Skin epidermis (tissue), 12 donors: Measurements from ENCODE around the gene NLRP6.

Source experiments
- H3K27ac ChIP-seq, 21 experiments: fragments of 200-600 bp; sonication (generic) in 11 of 21; one replicate each; pipeline ENCODE4 v1.5.0; 2020; ENCODE audit warnings: mild to moderate bottlenecking in 3 of 21, inconsistent platforms in 2 of 21, moderate library complexity in 2 of 21
- H3K4me3 ChIP-seq, 7 experiments: fragments of 200-600 bp; sonication (generic) in 2 of 7; one replicate each; pipeline ENCODE4 v1.5.0; 2020; ENCODE audit warnings: inconsistent platforms in 2 of 7, mild to moderate bottlenecking in 2 of 7, moderate library complexity in 1 of 7

NLRP6 gene

DNA sequence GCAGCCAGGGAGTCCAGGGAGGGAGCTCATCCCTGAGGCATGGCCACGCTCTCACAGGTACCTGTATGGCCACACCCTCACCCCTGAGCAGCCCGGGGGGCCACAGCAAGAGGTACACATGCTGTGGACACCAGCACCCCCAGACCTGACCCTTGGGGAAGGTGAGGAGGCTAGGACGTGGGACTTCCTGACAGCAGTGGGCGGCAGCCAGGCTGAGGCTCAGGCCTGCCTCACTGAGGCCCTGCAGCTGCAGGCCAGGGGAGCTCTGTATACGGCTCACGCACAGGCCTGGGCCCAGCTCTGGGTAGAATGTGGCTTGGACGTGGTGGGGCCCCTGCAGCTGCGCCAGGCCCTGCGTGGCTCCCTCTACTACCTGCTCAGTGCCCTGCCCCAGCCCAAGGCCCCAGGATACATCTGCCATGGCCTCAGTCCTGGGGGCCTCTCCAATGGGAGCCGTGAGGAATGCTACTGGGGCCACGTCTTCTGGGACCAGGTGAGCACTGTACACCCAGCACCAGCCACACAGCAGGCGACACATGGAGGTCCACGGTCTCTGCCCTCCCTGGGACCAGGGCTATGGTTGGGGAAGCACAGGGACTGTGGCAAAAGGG lies 12.5 kb downstream of the NLRP6 start:
- Histone ChIP-seq H3K27ac (peak overlapping the region in 1 of 21 experiments; percentile 87), H3K4me3 (no peak overlapping the region)

GRCh38 chr11:291281-292210 lies 13.3 kb downstream of the NLRP6 start:
- no peak overlapping the region for H3K27ac ChIP-seq

GRCh38 chr11:292211-293121 lies 14.3 kb downstream of the NLRP6 start:
- Histone ChIP-seq H3K27ac (no peak overlapping the region), H3K4me3 (no peak overlapping the region)

More at GRCh38 chr11:291281-292210, 13.3 kb downstream of the NLRP6 start:
- no peak overlapping the region for H3K4me3 ChIP-seq

- Histone ChIP-seq H3K4me3 (no peak overlapping the region), H3K27ac (no peak overlapping the region)
Measured at GRCh38 chr11:293271-293851, 15.2 kb downstream of the NLRP6 start.

DNA sequence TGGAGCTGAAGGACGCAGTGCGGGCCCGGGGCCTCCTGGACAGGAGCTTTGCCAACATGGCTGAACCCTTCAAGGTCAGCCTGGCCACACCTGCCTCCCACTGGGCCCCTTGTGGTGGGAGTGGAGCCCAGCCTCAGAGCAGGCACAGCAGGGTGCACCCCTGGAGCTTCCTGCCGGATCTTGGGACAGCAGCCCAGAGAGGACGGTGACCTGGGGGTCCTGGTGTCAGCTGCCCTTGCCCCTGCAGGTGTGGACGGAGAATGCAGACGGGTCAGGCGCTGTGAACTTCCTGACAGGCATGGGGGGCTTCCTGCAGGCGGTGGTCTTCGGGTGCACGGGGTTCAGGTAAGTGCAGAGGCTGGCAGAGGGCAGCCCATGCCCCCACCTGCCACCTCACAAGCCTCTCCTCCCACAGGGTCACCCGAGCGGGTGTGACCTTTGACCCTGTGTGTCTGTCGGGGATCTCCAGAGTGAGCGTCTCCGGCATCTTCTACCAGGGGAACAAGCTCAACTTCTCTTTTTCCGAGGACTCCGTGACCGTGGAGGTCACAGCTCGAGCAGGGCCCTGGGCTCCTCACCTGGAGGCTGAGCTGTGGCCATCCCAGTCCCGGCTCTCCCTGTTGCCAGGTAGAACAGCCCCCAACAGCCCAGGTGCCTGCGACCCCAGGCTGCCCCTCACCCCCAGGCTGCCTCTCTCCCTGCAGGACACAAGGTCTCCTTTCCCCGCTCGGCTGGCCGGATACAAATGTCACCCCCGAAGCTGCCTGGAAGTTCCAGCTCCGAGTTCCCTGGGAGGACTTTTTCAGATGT lies 15.8 kb downstream of the NLRP6 start:
- no peak overlapping the region for H3K4me3 ChIP-seq
- H3K27ac ChIP-seq: no peak overlapping the region

GRCh38 chr11:294780-295179 lies 16.6 kb downstream of the NLRP6 start:
- H3K4me3 ChIP-seq: no peak overlapping the region

DNA sequence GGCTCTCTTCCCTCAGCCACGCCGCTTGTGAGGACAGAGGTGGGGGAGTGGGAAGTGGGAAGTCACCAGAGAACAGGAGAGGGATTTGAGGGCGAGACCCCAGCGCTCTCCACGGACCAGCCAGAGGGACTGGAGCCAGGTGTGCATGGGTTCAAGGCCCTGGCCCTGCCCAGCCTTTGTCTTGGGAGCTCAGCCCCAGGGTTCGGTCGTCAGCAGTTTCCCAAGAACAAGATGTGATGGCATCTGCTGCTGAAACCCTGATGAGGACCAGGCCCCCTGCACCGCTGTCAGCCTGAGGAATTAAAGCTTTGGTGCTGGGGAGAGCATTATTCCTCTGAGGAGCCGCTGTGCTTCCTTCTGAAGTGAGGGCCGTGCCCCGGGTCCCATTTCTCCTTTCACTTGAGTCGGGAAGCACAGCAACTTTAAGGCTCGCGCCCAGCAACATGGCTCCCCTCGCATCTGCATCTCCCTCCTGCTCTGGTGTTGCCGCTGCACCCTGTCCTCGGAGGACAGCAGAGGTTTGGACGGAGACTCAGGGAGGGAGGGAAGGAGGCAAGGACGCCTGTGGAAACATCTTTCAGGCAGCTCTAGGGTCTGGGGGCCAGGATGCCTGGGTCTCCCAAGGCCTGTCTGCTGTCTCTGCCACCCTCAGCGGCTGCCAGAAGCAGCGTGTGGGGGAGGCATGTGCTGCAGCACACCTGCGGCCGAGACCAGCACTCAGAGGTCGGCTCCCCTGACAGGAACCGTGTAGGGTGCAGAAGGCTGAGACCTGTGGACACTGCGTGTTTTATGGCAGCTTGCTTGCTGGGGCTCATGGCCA lies 17.4 kb downstream of the NLRP6 start:
- no peak overlapping the region for H3K4me3 ChIP-seq
- no peak overlapping the region for H3K27ac ChIP-seq

More at GRCh38 chr11:294780-295179, 16.6 kb downstream of the NLRP6 start:
- no peak overlapping the region for H3K27ac ChIP-seq

DNA sequence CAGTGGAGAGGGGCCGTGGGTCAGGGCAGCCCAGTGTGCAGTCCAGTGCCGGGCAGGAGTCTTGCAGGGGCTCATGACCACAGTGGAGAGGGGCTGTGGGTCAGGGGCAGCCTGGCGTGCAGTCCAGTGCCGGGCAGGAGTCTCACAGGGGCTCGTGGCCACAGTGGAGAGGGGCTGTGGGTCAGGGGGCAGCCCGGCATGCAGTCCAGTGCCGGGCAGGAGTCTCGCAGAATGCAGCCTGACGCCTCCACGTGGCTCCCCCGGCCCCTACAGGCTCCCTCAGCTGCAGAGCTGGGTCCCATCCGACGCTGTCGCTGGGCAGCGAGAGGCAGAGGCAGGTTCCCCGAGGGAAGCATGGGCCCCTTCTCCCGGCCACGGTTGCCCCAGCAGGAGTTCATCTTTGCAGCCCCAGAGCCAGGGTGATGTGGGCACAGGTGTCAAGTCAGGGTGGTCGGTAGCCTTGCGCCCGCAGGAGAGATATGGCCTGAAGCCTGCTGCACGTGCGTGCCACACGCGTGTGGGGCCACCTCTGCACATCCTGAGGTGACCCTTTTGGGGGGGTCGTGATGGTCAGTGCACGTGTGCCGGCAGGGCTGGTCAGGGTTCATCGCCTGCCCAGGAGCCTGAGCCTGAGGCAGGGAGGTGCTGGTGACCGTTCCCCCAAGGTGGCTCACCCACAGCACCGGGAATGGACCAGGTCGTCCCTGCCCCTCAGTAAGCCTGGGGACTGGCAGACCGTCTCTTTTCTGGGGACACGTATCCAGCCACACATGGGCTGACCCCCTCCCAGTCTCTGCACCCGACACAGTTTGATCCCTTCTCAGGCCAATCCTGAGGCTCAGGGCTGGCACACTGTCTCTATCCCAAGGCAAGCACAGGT lies 18.2 kb downstream of the NLRP6 start:
- Histone ChIP-seq H3K27ac (peak overlapping the region in 3 of 21 experiments; percentile 10 to 61 (median 31)), H3K4me3 (no peak overlapping the region)

DNA sequence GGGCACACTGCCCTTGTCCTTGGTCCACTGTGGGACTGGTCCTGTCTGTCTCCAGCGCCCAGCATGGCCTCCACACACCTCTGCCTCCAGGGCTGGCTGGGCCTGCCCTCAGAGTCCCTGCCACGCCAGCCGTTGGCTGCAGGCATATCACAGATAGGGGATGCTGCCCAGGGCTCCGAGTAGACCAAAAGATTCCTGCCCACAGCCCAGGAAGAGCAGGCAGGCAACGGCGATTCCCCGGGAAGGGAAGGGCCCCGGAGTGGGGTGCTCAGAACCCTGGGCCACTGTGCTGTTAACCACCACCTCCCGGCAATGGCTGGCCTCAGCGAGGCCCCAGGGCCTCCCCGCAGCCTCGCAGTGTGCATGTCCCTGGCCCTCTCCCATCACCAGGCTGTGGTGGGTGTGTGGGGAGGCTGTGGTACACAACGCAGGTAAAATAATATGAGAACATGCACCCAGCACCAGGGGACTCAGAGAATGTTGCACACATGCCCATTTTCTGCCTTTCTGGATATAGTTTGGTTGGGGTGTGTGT lies 18.9 kb downstream of the NLRP6 start:
- peak overlapping the region in 4 of 21 experiments; percentile 10 to 61 (median 21) for H3K27ac ChIP-seq

DNA sequence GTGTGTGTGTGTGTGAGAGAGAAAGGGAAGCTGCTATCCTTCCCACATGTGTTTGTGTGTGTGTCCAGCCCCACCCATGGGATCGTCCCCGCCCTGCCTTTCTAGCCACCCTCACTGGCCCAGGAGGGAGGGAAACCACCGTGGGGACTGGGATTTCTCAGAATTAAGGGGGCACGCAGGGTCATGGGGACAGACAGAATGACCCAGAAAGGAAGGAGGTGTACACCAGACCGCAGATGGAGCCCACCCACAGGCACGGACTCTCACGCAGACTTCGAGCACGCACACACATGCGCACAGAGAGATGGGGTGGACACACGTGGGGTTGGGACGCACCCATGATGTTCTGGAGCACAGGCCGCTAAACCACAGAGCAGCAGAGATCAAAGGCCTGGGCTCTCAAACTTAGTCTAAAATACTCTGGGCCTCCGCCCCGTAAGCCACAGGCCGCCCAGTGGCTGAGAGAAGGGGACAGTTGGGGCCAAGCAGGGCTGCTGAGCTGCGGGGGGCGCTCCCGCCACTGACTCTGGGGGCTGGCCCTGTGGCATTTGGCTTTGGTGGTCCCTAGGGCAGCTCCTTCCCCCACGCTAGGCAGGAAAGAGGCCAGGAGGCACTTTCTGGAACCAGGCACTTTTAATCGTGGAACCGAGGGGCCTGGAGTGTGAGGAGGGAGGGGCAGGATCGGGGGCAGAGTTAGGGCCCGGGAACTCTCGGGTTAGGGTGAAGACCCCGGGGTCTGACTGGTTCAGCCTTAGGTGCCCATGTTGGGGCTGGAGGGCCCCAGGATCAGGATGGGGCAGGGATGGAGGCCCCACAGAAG lies 19.6 kb downstream of the NLRP6 start:
- Histone ChIP-seq H3K4me3 (no peak overlapping the region), H3K27ac (peak overlapping the region in 9 of 21 experiments; percentile 5 to 75 (median 50))

More for the DNA sequence above, 18.9 kb downstream of the NLRP6 start:
- H3K4me3 ChIP-seq: no peak overlapping the region

- peak overlapping the region in 8 of 21 experiments; percentile 5 to 75 (median 50) for H3K27ac ChIP-seq
Measured at GRCh38 chr11:298406-299065, 20.3 kb downstream of the NLRP6 start.

GRCh38 chr11:299081-299891 lies 21.1 kb downstream of the NLRP6 start, which contains the start of gene IFITM5:
Gene IFITM5 (minus strand): TSS chr11:299526. CDS start chr11:299490, 36 bp downstream.
- H3K27ac ChIP-seq: peak within 1 kb of the TSS in 2 of 21 experiments; percentile 17 to 75
- H3K4me3 ChIP-seq: no peak within 1 kb of the TSS

More at GRCh38 chr11:298406-299065, 20.3 kb downstream of the NLRP6 start:
- no peak overlapping the region for H3K4me3 ChIP-seq

DNA sequence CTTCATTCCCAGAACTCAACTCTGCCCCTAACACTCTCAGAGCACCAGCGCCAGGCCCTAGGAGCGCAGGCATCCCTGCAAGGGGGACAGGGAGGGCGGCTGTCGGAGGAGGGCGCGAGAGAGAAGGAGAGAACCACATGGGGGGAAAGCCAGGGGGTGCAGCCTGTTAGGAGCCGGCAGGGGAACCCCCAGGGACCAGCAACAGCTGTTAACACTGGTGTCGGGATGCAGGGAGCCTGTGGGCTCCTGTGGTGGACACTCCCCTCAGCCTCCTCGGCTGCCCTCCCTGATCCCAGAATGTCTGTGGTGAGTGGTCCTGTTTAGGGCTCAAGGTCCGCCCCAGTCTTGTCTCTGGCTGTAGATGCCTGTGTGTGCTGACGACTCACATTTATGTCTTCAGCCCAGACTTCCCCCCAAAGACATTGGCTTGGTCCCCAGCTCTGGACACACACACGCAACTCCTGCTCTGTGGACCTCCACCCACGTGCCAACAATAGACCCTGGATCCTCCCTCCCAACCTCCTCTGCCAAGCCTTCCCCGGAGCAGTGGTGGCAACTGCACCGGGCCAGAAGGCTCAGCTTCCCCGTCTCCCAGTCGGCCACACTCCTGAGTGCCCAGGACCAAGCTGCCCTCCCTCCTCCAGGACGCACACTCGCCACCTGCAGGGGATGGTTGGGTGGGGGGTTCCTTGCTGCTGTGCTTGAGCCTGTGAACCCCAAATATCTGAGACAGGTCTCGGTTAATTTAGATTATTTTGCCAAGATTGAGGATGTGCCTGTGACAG lies 21.9 kb downstream of the NLRP6 start:
- no peak overlapping the region for H3K27ac ChIP-seq
- no peak overlapping the region for H3K4me3 ChIP-seq
